ENCODE results near the gene ROR2. TPM values are rescaled to one million over a fixed set of nuclear protein-coding genes. Genes with fewer than 3 reads are reported as not detected.

ROR2 gene
- total RNA-seq, 2 donors from 2014 or later, result 0.07 to 0.10 TPM

GRCh38 chr9:91842358-91843049 is 107.5 kb downstream of the ROR2 start:
- ATAC-seq (replicated peaks in 1 of 2) (no peak), DNase-seq (no peak)
- Mint-ChIP-seq H3K4me3 (no peak overlapping the region), H3K36me3 (ENCODE audit: insufficient read depth in 2 of 2) (no peaks in the 10 kb centered on the region), H3K27me3 (ENCODE audit: low read depth) (peaks cover 25% of the 10 kb centered on the region), H3K4me1 (ENCODE audit: low read depth) (peaks cover 8% of the 10 kb centered on the region), H3K27ac (no peak overlapping the region), H3K9me3 (no peaks in the 10 kb centered on the region)

GRCh38 chr9:91841591-91841990 is 108.4 kb downstream of the ROR2 start:
- no peaks in the 10 kb centered on the region for H3K9me3 Mint-ChIP-seq
- H3K36me3 Mint-ChIP-seq (ENCODE audit: insufficient read depth in 2 of 2), result no peaks in the 10 kb centered on the region
- no peak overlapping the region for H3K4me3 Mint-ChIP-seq
- H3K27ac Mint-ChIP-seq, result no peak overlapping the region
- peaks cover 25% of the 10 kb centered on the region for H3K27me3 Mint-ChIP-seq (ENCODE audit: low read depth)
- peaks cover 7% of the 10 kb centered on the region for H3K4me1 Mint-ChIP-seq (ENCODE audit: low read depth)
- no peak for ATAC-seq (replicated peaks in 1 of 2)
- no peak for DNase-seq

- Mint-ChIP-seq H3K4me1 (ENCODE audit: low read depth) (peaks cover 7% of the 10 kb centered on the region), H3K27me3 (ENCODE audit: low read depth) (peaks cover 25% of the 10 kb centered on the region), H3K9me3 (no peaks in the 10 kb centered on the region), H3K27ac (no peak overlapping the region), H3K36me3 (ENCODE audit: insufficient read depth in 2 of 2) (no peaks in the 10 kb centered on the region), H3K4me3 (no peak overlapping the region)
- no peak for ATAC-seq (replicated peaks in 1 of 2)
- no peak for DNase-seq
These were observed 109.1 kb downstream of the ROR2 start for GRCh38 chr9:91840882-91841281.

- H3K4me3 Mint-ChIP-seq, result no peak overlapping the region
- no peaks in the 10 kb centered on the region for H3K36me3 Mint-ChIP-seq (ENCODE audit: insufficient read depth in 2 of 2)
- no peak for ATAC-seq (replicated peaks in 1 of 2)
- peaks cover 7% of the 10 kb centered on the region for H3K4me1 Mint-ChIP-seq (ENCODE audit: low read depth)
- H3K9me3 Mint-ChIP-seq, result no peaks in the 10 kb centered on the region
- no peak for DNase-seq
- H3K27ac Mint-ChIP-seq, result no peak overlapping the region
- peaks cover 25% of the 10 kb centered on the region for H3K27me3 Mint-ChIP-seq (ENCODE audit: low read depth)
These were observed 109.6 kb downstream of the ROR2 start for GRCh38 chr9:91840469-91840868.

GRCh38 chr9:91839926-91840465 is 110.0 kb downstream of the ROR2 start:
- ATAC-seq (replicated peaks in 1 of 2), result no peak
- DNase-seq, result no peak

GRCh38 chr9:91837981-91838731 is 111.9 kb downstream of the ROR2 start:
- Mint-ChIP-seq H3K4me1 (ENCODE audit: low read depth) (no peaks in the 10 kb centered on the region), H3K4me3 (no peak overlapping the region), H3K36me3 (ENCODE audit: insufficient read depth in 2 of 2) (no peaks in the 10 kb centered on the region), H3K27me3 (ENCODE audit: low read depth) (peaks cover 12% of the 10 kb centered on the region), H3K9me3 (no peaks in the 10 kb centered on the region), H3K27ac (no peak overlapping the region)
- no peak for DNase-seq
- no peak for ATAC-seq (replicated peaks in 1 of 2)

More at GRCh38 chr9:91839926-91840465, 110.0 kb downstream of the ROR2 start:
- no peaks in the 10 kb centered on the region for H3K36me3 Mint-ChIP-seq (ENCODE audit: insufficient read depth in 2 of 2)
- no peak overlapping the region for H3K4me3 Mint-ChIP-seq
- H3K27ac Mint-ChIP-seq, result no peak overlapping the region
- peaks cover 7% of the 10 kb centered on the region for H3K4me1 Mint-ChIP-seq (ENCODE audit: low read depth)
- H3K9me3 Mint-ChIP-seq, result no peaks in the 10 kb centered on the region
- H3K27me3 Mint-ChIP-seq (ENCODE audit: low read depth), result peaks cover 25% of the 10 kb centered on the region

- no peak overlapping the region for H3K4me3 Mint-ChIP-seq
- no peaks in the 10 kb centered on the region for H3K36me3 Mint-ChIP-seq (ENCODE audit: insufficient read depth in 2 of 2)
- H3K9me3 Mint-ChIP-seq, result no peaks in the 10 kb centered on the region
- DNase-seq (no peak), ATAC-seq (replicated peaks in 1 of 2) (no peak)
- H3K4me1 Mint-ChIP-seq (ENCODE audit: low read depth), result no peaks in the 10 kb centered on the region
- H3K27me3 Mint-ChIP-seq (ENCODE audit: low read depth), result peaks cover under 1% of the 10 kb centered on the region
- no peak overlapping the region for H3K27ac Mint-ChIP-seq
These were observed 113.5 kb downstream of the ROR2 start for GRCh38 chr9:91836515-91836914.

GRCh38 chr9:91835632-91836031 is 114.4 kb downstream of the ROR2 start:
- Mint-ChIP-seq H3K27me3 (ENCODE audit: low read depth) (no peaks in the 10 kb centered on the region), H3K4me3 (no peak overlapping the region), H3K4me1 (ENCODE audit: low read depth) (no peaks in the 10 kb centered on the region), H3K27ac (no peak overlapping the region), H3K36me3 (ENCODE audit: insufficient read depth in 2 of 2) (no peaks in the 10 kb centered on the region), H3K9me3 (no peaks in the 10 kb centered on the region)
- no peak for DNase-seq
- no peak for ATAC-seq (replicated peaks in 1 of 2)

- Mint-ChIP-seq H3K4me1 (ENCODE audit: low read depth) (no peaks in the 10 kb centered on the region), H3K27me3 (ENCODE audit: low read depth) (no peaks in the 10 kb centered on the region), H3K27ac (no peak overlapping the region), H3K9me3 (no peaks in the 10 kb centered on the region), H3K36me3 (ENCODE audit: insufficient read depth in 2 of 2) (no peaks in the 10 kb centered on the region), H3K4me3 (no peak overlapping the region)
- no peak for ATAC-seq (replicated peaks in 1 of 2)
- no peak for DNase-seq
These were observed 114.8 kb downstream of the ROR2 start for GRCh38 chr9:91835216-91835615.

- ATAC-seq (replicated peaks in 1 of 2) (no peak), DNase-seq (no peak)
- no peak overlapping the region for H3K4me3 Mint-ChIP-seq
- H3K4me1 Mint-ChIP-seq (ENCODE audit: low read depth), result no peaks in the 10 kb centered on the region
- H3K27me3 Mint-ChIP-seq (ENCODE audit: low read depth), result no peaks in the 10 kb centered on the region
- H3K9me3 Mint-ChIP-seq, result no peaks in the 10 kb centered on the region
- no peaks in the 10 kb centered on the region for H3K36me3 Mint-ChIP-seq (ENCODE audit: insufficient read depth in 2 of 2)
- H3K27ac Mint-ChIP-seq, result no peak overlapping the region
These were observed 115.3 kb downstream of the ROR2 start for GRCh38 chr9:91834740-91835139.

- Mint-ChIP-seq H3K36me3 (ENCODE audit: insufficient read depth in 2 of 2) (no peaks in the 10 kb centered on the region), H3K4me3 (no peak overlapping the region), H3K27ac (no peak overlapping the region), H3K27me3 (ENCODE audit: low read depth) (no peaks in the 10 kb centered on the region), H3K9me3 (no peaks in the 10 kb centered on the region), H3K4me1 (ENCODE audit: low read depth) (no peaks in the 10 kb centered on the region)
- DNase-seq, result no peak
- no peak for ATAC-seq (replicated peaks in 1 of 2)
These were observed 116.2 kb downstream of the ROR2 start for GRCh38 chr9:91833878-91834255.

GRCh38 chr9:91833096-91833877 is 116.7 kb downstream of the ROR2 start:
- H3K27ac Mint-ChIP-seq, result no peak overlapping the region
- no peaks in the 10 kb centered on the region for H3K27me3 Mint-ChIP-seq (ENCODE audit: low read depth)
- no peak overlapping the region for H3K4me3 Mint-ChIP-seq
- H3K36me3 Mint-ChIP-seq (ENCODE audit: insufficient read depth in 2 of 2), result no peaks in the 10 kb centered on the region
- DNase-seq, result no peak
- no peak for ATAC-seq (replicated peaks in 1 of 2)
- no peaks in the 10 kb centered on the region for H3K4me1 Mint-ChIP-seq (ENCODE audit: low read depth)
- no peaks in the 10 kb centered on the region for H3K9me3 Mint-ChIP-seq

GRCh38 chr9:91832322-91832721 is 117.7 kb downstream of the ROR2 start:
- no peaks in the 10 kb centered on the region for H3K27me3 Mint-ChIP-seq (ENCODE audit: low read depth)
- no peak for DNase-seq
- H3K4me3 Mint-ChIP-seq, result no peak overlapping the region
- no peaks in the 10 kb centered on the region for H3K9me3 Mint-ChIP-seq
- no peaks in the 10 kb centered on the region for H3K36me3 Mint-ChIP-seq (ENCODE audit: insufficient read depth in 2 of 2)
- ATAC-seq (replicated peaks in 1 of 2), result no peak
- H3K27ac Mint-ChIP-seq, result no peak overlapping the region
- H3K4me1 Mint-ChIP-seq (ENCODE audit: low read depth), result no peaks in the 10 kb centered on the region

All from activated T-cell treated with anti-CD3 and anti-CD28 coated beads, Interleukin-2, amount 50 U/mL, for 72 hours (primary cell).